ENCODE results near the gene MAP4K1. TPM values are rescaled to one million over a fixed set of nuclear protein-coding genes. Genes with fewer than 3 reads are reported as not detected.

MAP4K1 gene
- polyA plus RNA-seq, 3 donors = 19.8 to 41.3 (median 22.4) TPM

GRCh38 chr19:38650172-38650775 lies 32.5 kb upstream of the MAP4K1 start:
- Mint-ChIP-seq H3K27me3 (ENCODE audit: low read depth in 3 of 3) (no peaks in the 10 kb centered on the region), H3K4me1 (peaks cover 62% of the 10 kb centered on the region), H3K9me3 (peaks cover 0 to 2% (median 0%) of the 10 kb centered on the region in 7 donors), H3K4me3 (peak overlapping the region; percentile 99), H3K27ac (peak overlapping the region; percentile 92 to 98 (median 96)), H3K36me3 (peaks cover 9 to 14% of the 10 kb centered on the region in 2 donors)
- Histone ChIP-seq H3K4me2 (replicated peaks; ENCODE audit: extremely low read depth, low read length, poor library complexity, severe bottlenecking) (peak overlapping the region; percentile 85), H3K27ac (ENCODE audit: low read depth in 1 of 2, low read length in 2 of 2) (peak overlapping the region; percentile 96), H3K79me2 (ENCODE audit: insufficient read depth, low read length) (peaks cover 79% of the 10 kb centered on the region), H2AFZ (ENCODE audit: insufficient read depth, low read depth, low read length, poor library complexity, severe bottlenecking) (no peak overlapping the region), H3K4me1 (ENCODE audit: control insufficient read depth in 1 of 2, insufficient read depth in 2 of 2, low read length in 2 of 2) (peaks cover 62 to 65% of the 10 kb centered on the region in 2 donors), H3K27me3 (ENCODE audit: control insufficient read depth in 2 of 2, insufficient read depth in 2 of 2, low read length in 2 of 2) (no peaks in the 10 kb centered on the region), H3K4me3 (replicated peaks in 1 of 3; ENCODE audit: low read depth in 2 of 3, low read length in 3 of 3) (peak overlapping the region in 1 of 3 experiments; percentile 98), H3K9me3 (replicated peaks in 1 of 2; ENCODE audit: control insufficient read depth in 1 of 2, insufficient read depth in 1 of 2, low read length in 2 of 2) (no peaks in the 10 kb centered on the region), H3K9ac (ENCODE audit: insufficient read depth, low read length, poor library complexity, severe bottlenecking) (no peak overlapping the region), H4K20me1 (ENCODE audit: insufficient read depth, low read length) (peaks cover 53% of the 10 kb centered on the region), H3K36me3 (replicated peaks in 1 of 2; ENCODE audit: control insufficient read depth in 1 of 2, insufficient read depth in 2 of 2, low read length in 2 of 2) (peaks cover 5 to 10% of the 10 kb centered on the region in 2 donors)
- DNase-seq = no peak
- no CpG with 5 or more reads among the region's 8 CpGs for WGBS (ENCODE audit: insufficient coverage)
- intact Hi-C loops (cut with micrococcal nuclease) = no loop called here
- TF ChIP-seq, protein P1, sequence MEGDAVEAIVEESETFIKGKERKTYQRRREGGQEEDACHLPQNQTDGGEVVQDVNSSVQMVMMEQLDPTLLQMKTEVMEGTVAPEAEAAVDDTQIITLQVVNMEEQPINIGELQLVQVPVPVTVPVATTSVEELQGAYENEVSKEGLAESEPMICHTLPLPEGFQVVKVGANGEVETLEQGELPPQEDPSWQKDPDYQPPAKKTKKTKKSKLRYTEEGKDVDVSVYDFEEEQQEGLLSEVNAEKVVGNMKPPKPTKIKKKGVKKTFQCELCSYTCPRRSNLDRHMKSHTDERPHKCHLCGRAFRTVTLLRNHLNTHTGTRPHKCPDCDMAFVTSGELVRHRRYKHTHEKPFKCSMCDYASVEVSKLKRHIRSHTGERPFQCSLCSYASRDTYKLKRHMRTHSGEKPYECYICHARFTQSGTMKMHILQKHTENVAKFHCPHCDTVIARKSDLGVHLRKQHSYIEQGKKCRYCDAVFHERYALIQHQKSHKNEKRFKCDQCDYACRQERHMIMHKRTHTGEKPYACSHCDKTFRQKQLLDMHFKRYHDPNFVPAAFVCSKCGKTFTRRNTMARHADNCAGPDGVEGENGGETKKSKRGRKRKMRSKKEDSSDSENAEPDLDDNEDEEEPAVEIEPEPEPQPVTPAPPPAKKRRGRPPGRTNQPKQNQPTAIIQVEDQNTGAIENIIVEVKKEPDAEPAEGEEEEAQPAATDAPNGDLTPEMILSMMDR (IDR thresholded peaks at IDR 0.05) = no peak

- Histone ChIP-seq H3K9me3 (replicated peaks in 1 of 2; ENCODE audit: control insufficient read depth in 1 of 2, insufficient read depth in 1 of 2, low read length in 2 of 2) (no peaks in the 10 kb centered on the region), H3K27me3 (ENCODE audit: control insufficient read depth in 2 of 2, insufficient read depth in 2 of 2, low read length in 2 of 2) (no peaks in the 10 kb centered on the region), H3K4me1 (ENCODE audit: control insufficient read depth in 1 of 2, insufficient read depth in 2 of 2, low read length in 2 of 2) (peaks cover 62 to 63% of the 10 kb centered on the region in 2 donors), H3K4me3 (replicated peaks in 1 of 3; ENCODE audit: low read depth in 2 of 3, low read length in 3 of 3) (peak overlapping the region; percentile 76 to 98 (median 87)), H3K9ac (ENCODE audit: insufficient read depth, low read length, poor library complexity, severe bottlenecking) (peak overlapping the region; percentile 90), H3K27ac (ENCODE audit: low read depth in 1 of 2, low read length in 2 of 2) (peak overlapping the region; percentile 96), H3K36me3 (replicated peaks in 1 of 2; ENCODE audit: control insufficient read depth in 1 of 2, insufficient read depth in 2 of 2, low read length in 2 of 2) (peaks cover 3 to 7% of the 10 kb centered on the region in 2 donors), H2AFZ (ENCODE audit: insufficient read depth, low read depth, low read length, poor library complexity, severe bottlenecking) (no peak overlapping the region), H3K79me2 (ENCODE audit: insufficient read depth, low read length) (peaks cover 72% of the 10 kb centered on the region), H3K4me2 (replicated peaks; ENCODE audit: extremely low read depth, low read length, poor library complexity, severe bottlenecking) (peak overlapping the region; percentile 85), H4K20me1 (ENCODE audit: insufficient read depth, low read length) (peaks cover 47% of the 10 kb centered on the region)
- intact Hi-C loops (cut with micrococcal nuclease) = no loop called here
- 22% methylated on average over 15 of the region's 15 CpGs for WGBS (ENCODE audit: insufficient coverage)
- H3K27ac Mint-ChIP-seq = peak overlapping the region; percentile 92 to 98 (median 96)
- H3K9me3 Mint-ChIP-seq = peaks cover 0 to 2% (median 0%) of the 10 kb centered on the region in 7 donors
- TF ChIP-seq, protein P1 (IDR thresholded peaks at IDR 0.05) = no peak
- peaks cover 5 to 7% of the 10 kb centered on the region in 2 donors for H3K36me3 Mint-ChIP-seq
- H3K27me3 Mint-ChIP-seq (ENCODE audit: low read depth in 3 of 3) = peaks cover 0 to 2% (median 0%) of the 10 kb centered on the region in 3 donors
- peaks cover 63% of the 10 kb centered on the region for H3K4me1 Mint-ChIP-seq
- no peak for DNase-seq
- peak overlapping the region; percentile 99 for H3K4me3 Mint-ChIP-seq
Measured at GRCh38 chr19:38649305-38650171, 31.8 kb upstream of the MAP4K1 start.

Measured in CD14-positive monocyte (primary cell).